Measurements from ENCODE around the gene RNF43. TPM values are rescaled to one million over a fixed set of nuclear protein-coding genes. Genes with fewer than 3 reads are reported as not detected.

Gene RNF43
- total RNA-seq, 4 donors from 2014 or later, result 31.9 to 84.2 (median 38.2) TPM

DNA sequence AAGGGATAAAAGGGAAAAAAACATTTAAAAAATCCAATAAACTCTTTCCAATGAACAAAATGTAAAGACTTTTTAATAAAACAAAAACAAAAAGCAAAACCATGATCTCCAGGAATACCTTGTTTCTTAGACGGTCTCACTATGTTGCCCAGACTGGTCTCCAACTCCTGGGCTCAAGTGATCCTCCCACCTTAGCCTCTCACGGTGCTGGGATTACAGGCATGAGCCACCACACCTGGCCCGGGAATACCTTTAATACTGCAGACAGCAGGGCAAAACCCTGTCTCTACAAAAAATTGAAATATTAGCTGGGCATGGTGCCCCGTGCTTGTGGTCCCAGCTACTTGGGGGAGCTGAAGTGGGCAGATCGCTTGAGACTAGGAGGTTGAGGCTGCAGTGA is 7.9 kb downstream of the RNF43 start:
- Histone ChIP-seq H3K27ac (peak overlapping the region in 3 of 4 donors; percentile 38 to 74 (median 59)), H3K4me1 (peaks cover 0 to 45% (median 8%) of the 10 kb centered on the region in 4 donors), H3K27me3 (no peaks in the 10 kb centered on the region), H3K4me3 (peak overlapping the region in 1 of 4 donors; percentile 9), H3K36me3 (no peaks in the 10 kb centered on the region), H3K9me3 (no peaks in the 10 kb centered on the region)
- WGBS, 2 donors (ENCODE audit: low coverage in 1 of 2), result 51 to 53% methylated on average over 5 of the region's 5 CpGs
- in situ Hi-C loops (cut with MboI; ENCODE audit: low pct_ligation_motif_present in 1 of 4, low pct_unique_long_range_greater_than_20kb in 1 of 4, low sequenced_read_pairs in 3 of 4) (no loop called here), intact Hi-C loops (cut with DNase I; ENCODE audit: low total_unique reads) (no loop called here)
- TF ChIP-seq POLR2A (IDR thresholded peaks at IDR 0.05) (no peak), POLR2AphosphoS5 (IDR thresholded peaks at IDR 0.05) (no peak), EP300 (IDR thresholded peaks at IDR 0.05; ENCODE audit: low read depth) (no peak)
- TF ChIP-seq, protein P1, sequence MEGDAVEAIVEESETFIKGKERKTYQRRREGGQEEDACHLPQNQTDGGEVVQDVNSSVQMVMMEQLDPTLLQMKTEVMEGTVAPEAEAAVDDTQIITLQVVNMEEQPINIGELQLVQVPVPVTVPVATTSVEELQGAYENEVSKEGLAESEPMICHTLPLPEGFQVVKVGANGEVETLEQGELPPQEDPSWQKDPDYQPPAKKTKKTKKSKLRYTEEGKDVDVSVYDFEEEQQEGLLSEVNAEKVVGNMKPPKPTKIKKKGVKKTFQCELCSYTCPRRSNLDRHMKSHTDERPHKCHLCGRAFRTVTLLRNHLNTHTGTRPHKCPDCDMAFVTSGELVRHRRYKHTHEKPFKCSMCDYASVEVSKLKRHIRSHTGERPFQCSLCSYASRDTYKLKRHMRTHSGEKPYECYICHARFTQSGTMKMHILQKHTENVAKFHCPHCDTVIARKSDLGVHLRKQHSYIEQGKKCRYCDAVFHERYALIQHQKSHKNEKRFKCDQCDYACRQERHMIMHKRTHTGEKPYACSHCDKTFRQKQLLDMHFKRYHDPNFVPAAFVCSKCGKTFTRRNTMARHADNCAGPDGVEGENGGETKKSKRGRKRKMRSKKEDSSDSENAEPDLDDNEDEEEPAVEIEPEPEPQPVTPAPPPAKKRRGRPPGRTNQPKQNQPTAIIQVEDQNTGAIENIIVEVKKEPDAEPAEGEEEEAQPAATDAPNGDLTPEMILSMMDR (IDR thresholded peaks at IDR 0.05), result no peak
- DNase-seq, result no peak

DNA sequence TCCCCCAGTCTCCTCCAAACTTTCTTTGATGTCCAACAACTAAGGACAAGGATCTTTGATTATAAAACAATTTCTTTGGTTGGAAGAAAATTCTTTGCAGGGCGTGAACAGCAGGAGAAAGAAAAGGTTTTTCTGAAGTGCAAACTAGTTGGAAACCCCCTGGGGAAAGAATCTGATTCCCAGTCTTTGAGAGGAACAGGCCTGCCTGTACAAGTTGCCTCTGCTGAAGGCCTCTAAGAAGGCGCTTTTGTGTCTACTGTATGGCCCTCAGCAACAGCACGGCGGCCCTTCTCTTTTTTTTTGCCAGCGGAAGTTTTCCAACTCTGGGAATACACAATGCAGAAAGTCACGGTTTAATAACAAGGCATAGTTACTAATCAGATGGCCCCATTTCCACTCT is 14.0 kb downstream of the RNF43 start:
- Histone ChIP-seq H3K4me3 (no peak overlapping the region), H3K27ac (peak overlapping the region; percentile 55 to 73 (median 62)), H3K9me3 (no peaks in the 10 kb centered on the region), H3K36me3 (no peaks in the 10 kb centered on the region), H3K27me3 (no peaks in the 10 kb centered on the region), H3K4me1 (peaks cover 0 to 59% (median 28%) of the 10 kb centered on the region in 4 donors)
- TF ChIP-seq EP300 (IDR thresholded peaks at IDR 0.05; ENCODE audit: low read depth), result no peak
- no peak for DNase-seq
- WGBS, 2 donors (ENCODE audit: low coverage in 1 of 2), result 35 to 52% methylated on average over 3 to 6 of the region's 6 CpGs
- intact Hi-C loops (cut with DNase I; ENCODE audit: low total_unique reads), result no loop called here
- in situ Hi-C loops (cut with MboI; ENCODE audit: low pct_ligation_motif_present in 1 of 4, low pct_unique_long_range_greater_than_20kb in 1 of 4, low sequenced_read_pairs in 3 of 4), result no loop called here

DNA sequence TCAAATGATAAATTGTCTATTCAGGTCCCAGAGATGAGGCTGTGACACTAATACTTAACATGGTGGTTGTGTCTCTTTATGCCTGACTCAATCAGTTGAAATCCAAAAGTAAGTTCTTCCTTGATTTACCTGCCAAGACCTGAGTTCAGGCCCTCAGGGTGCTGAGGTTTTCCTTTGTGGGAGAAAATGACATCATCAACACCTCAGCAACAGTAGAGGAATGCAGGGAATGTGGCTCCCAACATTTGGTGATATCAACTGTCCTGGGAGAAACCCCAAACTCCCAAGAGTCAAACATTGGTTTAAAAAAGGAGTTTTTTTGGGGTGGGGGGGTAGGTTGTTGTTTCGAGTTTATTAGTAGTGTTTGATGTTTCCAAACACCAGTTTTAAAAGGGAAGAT is 14.7 kb downstream of the RNF43 start:
- Histone ChIP-seq H3K36me3 (no peaks in the 10 kb centered on the region), H3K27ac (peak overlapping the region; percentile 55 to 73 (median 62)), H3K4me1 (peaks cover 0 to 59% (median 31%) of the 10 kb centered on the region in 4 donors), H3K9me3 (no peaks in the 10 kb centered on the region), H3K27me3 (no peaks in the 10 kb centered on the region), H3K4me3 (no peak overlapping the region)
- no peak for DNase-seq
- 43 to 57% methylated on average over 1 of the region's 1 CpG for WGBS, 2 donors (ENCODE audit: low coverage in 1 of 2)
- TF ChIP-seq, protein P1 (IDR thresholded peaks at IDR 0.05), result no peak
- TF ChIP-seq POLR2AphosphoS5 (IDR thresholded peaks at IDR 0.05), result no peak
- TF ChIP-seq EP300 (IDR thresholded peaks at IDR 0.05; ENCODE audit: low read depth), result no peak
- no peak for TF ChIP-seq POLR2A (IDR thresholded peaks at IDR 0.05)
- in situ Hi-C loops (cut with MboI; ENCODE audit: low pct_ligation_motif_present in 1 of 4, low pct_unique_long_range_greater_than_20kb in 1 of 4, low sequenced_read_pairs in 3 of 4), result no loop called here
- intact Hi-C loops (cut with DNase I; ENCODE audit: low total_unique reads), result no loop called here

- DNase-seq, result no peak
- TF ChIP-seq, protein P1 (IDR thresholded peaks at IDR 0.05), result no peak
- TF ChIP-seq POLR2AphosphoS5 (IDR thresholded peaks at IDR 0.05) (no peak), POLR2A (IDR thresholded peaks at IDR 0.05) (no peak), EP300 (IDR thresholded peaks at IDR 0.05; ENCODE audit: low read depth) (no peak)
- H3K36me3 ChIP-seq, result no peaks in the 10 kb centered on the region
- peak overlapping the region; percentile 55 to 73 (median 62) for H3K27ac ChIP-seq
- intact Hi-C loops (cut with DNase I; ENCODE audit: low total_unique reads), result no loop called here
- no peak overlapping the region for H3K4me3 ChIP-seq
- peaks cover 0 to 59% (median 34%) of the 10 kb centered on the region in 4 donors for H3K4me1 ChIP-seq
- in situ Hi-C loops (cut with MboI; ENCODE audit: low pct_ligation_motif_present in 1 of 4, low pct_unique_long_range_greater_than_20kb in 1 of 4, low sequenced_read_pairs in 3 of 4), result no loop called here
- H3K9me3 ChIP-seq, result no peaks in the 10 kb centered on the region
- H3K27me3 ChIP-seq, result no peaks in the 10 kb centered on the region
Observed at GRCh38 chr17:58402047-58402446, 15.3 kb downstream of the RNF43 start.

DNA sequence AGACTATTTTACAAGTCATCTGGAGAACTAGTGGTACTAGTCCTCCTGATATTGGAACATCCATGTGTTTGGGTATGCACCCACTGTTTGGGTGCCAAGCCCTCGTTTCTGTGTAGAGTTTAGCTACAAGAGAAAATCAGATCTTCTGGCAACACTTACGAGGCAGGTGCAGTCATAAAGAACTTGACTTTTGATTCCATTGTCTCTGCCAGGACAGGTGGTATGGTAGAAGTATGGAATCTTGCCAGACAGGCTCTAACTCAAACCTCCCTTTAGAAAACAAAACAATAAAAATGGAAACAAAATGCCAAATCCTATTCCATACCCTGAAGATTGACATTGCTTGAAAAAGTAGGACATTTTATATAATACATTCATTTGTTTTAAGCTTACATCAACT is 16.0 kb downstream of the RNF43 start:
- H3K4me3 ChIP-seq, result no peak overlapping the region
- in situ Hi-C loops (cut with MboI; ENCODE audit: low pct_ligation_motif_present in 1 of 4, low pct_unique_long_range_greater_than_20kb in 1 of 4, low sequenced_read_pairs in 3 of 4), result no loop called here
- DNase-seq, result no peak
- H3K27ac ChIP-seq, result peak overlapping the region; percentile 55 to 73 (median 62)
- TF ChIP-seq POLR2AphosphoS5 (IDR thresholded peaks at IDR 0.05) (peak in 2 of 3 donors; percentile 41 to 54), EP300 (IDR thresholded peaks at IDR 0.05; ENCODE audit: low read depth) (no peak)
- 42% methylated on average over 2 of the region's 2 CpGs; no CpG with 5 or more reads in 1 of the 2 donors for WGBS, 2 donors (ENCODE audit: low coverage in 1 of 2)
- no peaks in the 10 kb centered on the region for H3K36me3 ChIP-seq
- no peaks in the 10 kb centered on the region for H3K27me3 ChIP-seq
- intact Hi-C loops (cut with DNase I; ENCODE audit: low total_unique reads), result no loop called here
- H3K4me1 ChIP-seq, result peaks cover 0 to 60% (median 37%) of the 10 kb centered on the region in 4 donors
- no peaks in the 10 kb centered on the region for H3K9me3 ChIP-seq
